ENCODE data around the gene FBLN2.

DNA sequence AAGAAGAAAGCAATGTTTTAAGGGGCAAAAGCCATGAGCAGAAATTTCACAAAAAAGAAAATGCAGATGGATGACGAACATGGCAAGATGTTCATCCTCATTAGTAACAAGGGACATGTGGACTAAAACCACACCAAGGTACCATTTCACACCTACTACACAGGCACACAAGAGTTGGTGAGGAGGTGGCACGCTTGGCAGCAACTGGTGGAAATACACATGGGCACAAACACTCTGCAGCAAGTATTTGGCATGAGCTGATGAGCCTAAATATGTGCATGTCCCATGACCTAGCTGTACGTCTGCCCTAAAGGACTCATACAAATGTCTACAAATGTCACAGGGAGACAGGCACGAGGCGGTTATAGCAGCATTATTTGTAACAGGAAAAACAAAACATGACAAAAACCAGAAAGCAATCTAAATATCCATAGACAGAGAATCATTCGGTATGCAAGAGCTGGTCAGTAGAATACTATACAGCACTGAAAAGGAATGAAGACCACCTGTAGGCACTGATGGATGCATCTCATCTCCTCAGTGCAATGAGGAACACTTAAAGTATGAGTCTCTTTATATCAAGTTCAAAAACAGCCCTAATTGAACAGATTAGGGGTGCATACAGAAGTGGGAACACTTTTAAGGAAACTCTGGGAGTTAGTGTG is 11.5 kb upstream of the FBLN2 start:
- TF ChIP-seq, protein P1, sequence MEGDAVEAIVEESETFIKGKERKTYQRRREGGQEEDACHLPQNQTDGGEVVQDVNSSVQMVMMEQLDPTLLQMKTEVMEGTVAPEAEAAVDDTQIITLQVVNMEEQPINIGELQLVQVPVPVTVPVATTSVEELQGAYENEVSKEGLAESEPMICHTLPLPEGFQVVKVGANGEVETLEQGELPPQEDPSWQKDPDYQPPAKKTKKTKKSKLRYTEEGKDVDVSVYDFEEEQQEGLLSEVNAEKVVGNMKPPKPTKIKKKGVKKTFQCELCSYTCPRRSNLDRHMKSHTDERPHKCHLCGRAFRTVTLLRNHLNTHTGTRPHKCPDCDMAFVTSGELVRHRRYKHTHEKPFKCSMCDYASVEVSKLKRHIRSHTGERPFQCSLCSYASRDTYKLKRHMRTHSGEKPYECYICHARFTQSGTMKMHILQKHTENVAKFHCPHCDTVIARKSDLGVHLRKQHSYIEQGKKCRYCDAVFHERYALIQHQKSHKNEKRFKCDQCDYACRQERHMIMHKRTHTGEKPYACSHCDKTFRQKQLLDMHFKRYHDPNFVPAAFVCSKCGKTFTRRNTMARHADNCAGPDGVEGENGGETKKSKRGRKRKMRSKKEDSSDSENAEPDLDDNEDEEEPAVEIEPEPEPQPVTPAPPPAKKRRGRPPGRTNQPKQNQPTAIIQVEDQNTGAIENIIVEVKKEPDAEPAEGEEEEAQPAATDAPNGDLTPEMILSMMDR (IDR thresholded peaks at IDR 0.05) = no peak
- TF ChIP-seq POLR2AphosphoS5 (IDR thresholded peaks at IDR 0.05; ENCODE audit: low read depth, low read length) (no peak), EZH2phosphoT487 (IDR thresholded peaks at IDR 0.05; ENCODE audit: borderline replicate concordance, low read depth) (no peak), GABPA (IDR thresholded peaks at IDR 0.05; ENCODE audit: low read depth) (no peak), YY1 (IDR thresholded peaks at IDR 0.05; ENCODE audit: low read depth) (no peak), CHD2 (IDR thresholded peaks at IDR 0.05; ENCODE audit: low read length, partially characterized antibody) (no peak), TEAD4 (IDR thresholded peaks at IDR 0.05; ENCODE audit: borderline replicate concordance, insufficient read depth) (no peak), SMC3 (IDR thresholded peaks at IDR 0.05; ENCODE audit: low read depth, low read length) (no peak)
- TF ChIP-seq, protein P2, sequence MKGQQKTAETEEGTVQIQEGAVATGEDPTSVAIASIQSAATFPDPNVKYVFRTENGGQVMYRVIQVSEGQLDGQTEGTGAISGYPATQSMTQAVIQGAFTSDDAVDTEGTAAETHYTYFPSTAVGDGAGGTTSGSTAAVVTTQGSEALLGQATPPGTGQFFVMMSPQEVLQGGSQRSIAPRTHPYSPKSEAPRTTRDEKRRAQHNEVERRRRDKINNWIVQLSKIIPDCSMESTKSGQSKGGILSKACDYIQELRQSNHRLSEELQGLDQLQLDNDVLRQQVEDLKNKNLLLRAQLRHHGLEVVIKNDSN (IDR thresholded peaks at IDR 0.05; ENCODE audit: borderline replicate concordance, low read depth) = no peak
- TF ChIP-seq, protein P3, sequence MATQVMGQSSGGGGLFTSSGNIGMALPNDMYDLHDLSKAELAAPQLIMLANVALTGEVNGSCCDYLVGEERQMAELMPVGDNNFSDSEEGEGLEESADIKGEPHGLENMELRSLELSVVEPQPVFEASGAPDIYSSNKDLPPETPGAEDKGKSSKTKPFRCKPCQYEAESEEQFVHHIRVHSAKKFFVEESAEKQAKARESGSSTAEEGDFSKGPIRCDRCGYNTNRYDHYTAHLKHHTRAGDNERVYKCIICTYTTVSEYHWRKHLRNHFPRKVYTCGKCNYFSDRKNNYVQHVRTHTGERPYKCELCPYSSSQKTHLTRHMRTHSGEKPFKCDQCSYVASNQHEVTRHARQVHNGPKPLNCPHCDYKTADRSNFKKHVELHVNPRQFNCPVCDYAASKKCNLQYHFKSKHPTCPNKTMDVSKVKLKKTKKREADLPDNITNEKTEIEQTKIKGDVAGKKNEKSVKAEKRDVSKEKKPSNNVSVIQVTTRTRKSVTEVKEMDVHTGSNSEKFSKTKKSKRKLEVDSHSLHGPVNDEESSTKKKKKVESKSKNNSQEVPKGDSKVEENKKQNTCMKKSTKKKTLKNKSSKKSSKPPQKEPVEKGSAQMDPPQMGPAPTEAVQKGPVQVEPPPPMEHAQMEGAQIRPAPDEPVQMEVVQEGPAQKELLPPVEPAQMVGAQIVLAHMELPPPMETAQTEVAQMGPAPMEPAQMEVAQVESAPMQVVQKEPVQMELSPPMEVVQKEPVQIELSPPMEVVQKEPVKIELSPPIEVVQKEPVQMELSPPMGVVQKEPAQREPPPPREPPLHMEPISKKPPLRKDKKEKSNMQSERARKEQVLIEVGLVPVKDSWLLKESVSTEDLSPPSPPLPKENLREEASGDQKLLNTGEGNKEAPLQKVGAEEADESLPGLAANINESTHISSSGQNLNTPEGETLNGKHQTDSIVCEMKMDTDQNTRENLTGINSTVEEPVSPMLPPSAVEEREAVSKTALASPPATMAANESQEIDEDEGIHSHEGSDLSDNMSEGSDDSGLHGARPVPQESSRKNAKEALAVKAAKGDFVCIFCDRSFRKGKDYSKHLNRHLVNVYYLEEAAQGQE (IDR thresholded peaks at IDR 0.05; ENCODE audit: low read depth, low read length) = no peak
- TF ChIP-seq, protein P4, sequence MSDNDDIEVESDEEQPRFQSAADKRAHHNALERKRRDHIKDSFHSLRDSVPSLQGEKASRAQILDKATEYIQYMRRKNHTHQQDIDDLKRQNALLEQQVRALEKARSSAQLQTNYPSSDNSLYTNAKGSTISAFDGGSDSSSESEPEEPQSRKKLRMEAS (IDR thresholded peaks at IDR 0.05; ENCODE audit: low read depth) = no peak

Data from SK-N-SH (cell line).